Measurements from ENCODE around the gene AK2. TPM values are rescaled to one million over a fixed set of nuclear protein-coding genes. Genes with fewer than 3 reads are reported as not detected.

AK2 gene
- total and polyA plus RNA-seq, 10 of the 15 experiments (the other 5 are each of a cell fraction or from before 2014, with no cell fraction given), result 52.3 to 500 (median 278) TPM

GRCh38 chr1:33056426-33056825 lies 19.7 kb upstream of the AK2 start:
- SMC1A ChIA-PET (ENCODE audit: uncharacterized antibody, unreplicated experiment), result interaction anchor here (0.6 to 7.3 kb wide), 15 partner anchors 16 to 181 kb away, joined by 3 to 110 read pairs (median 4); partner anchors contain the start of gene AZIN2

More at GRCh38 chr1:33056426-33056825, 19.7 kb upstream of the AK2 start:
- DNase-seq (ENCODE audit: low read depth, low spot score) (no peak), ATAC-seq (no peak), FAIRE-seq (no peak)
- ChIA-PET CTCF (interaction anchor here (0.7 to 8.2 kb wide), 22 partner anchors 9 to 181 kb away, joined by 3 to 183 read pairs (median 4); partner anchors contain the start of gene AZIN2), RAD21 (ENCODE audit: unreplicated experiment) (interaction anchor here (0.7 to 4.1 kb wide), 9 partner anchors 24 to 123 kb away, joined by 3 to 67 read pairs (median 4); partner anchors contain the start of gene AZIN2), POLR2A (interaction anchor here (1.3 to 1.5 kb wide), 2 partner anchors 79 to 123 kb away, joined by 3 to 4 read pairs; no protein-coding TSS in a partner anchor)
- no peak overlapping the region for H3K9ac ChIP-seq (ENCODE audit: control insufficient read depth, insufficient read depth, low read length)
- intact Hi-C loops (cut with micrococcal nuclease; ENCODE audit: unreplicated experiment) (no loop called here), in situ Hi-C loops (cut with MboI) (loop anchor here (5.0 kb wide), 1 partner anchor 124 kb away; no protein-coding TSS in a partner anchor)
- no peak overlapping the region for H3K4me2 ChIP-seq (ENCODE audit: control insufficient read depth, insufficient read depth)
- H3K9me3 ChIP-seq (replicated peaks; ENCODE audit: control insufficient read depth, insufficient read depth, low read length), result no peaks in the 10 kb centered on the region; the same call in 2 of the 3 replicates
- H4K20me1 ChIP-seq (ENCODE audit: control insufficient read depth, insufficient read depth), result no peaks in the 10 kb centered on the region
- no peaks in the 10 kb centered on the region for H3K27me3 ChIP-seq (replicated peaks in 1 of 2; ENCODE audit: control insufficient read depth in 2 of 2, insufficient read depth in 2 of 2, low read length in 1 of 2)
- H3K4me3 ChIP-seq, result no peak overlapping the region
- BruUV-seq (replicated peaks), result no TSS peak
- TF ChIP-seq STAT3 (IDR thresholded peaks at IDR 0.05; ENCODE audit: low read depth, low read length), result no peak
- no peak for TF ChIP-seq KDM1A (IDR thresholded peaks at IDR 0.05; ENCODE audit: borderline replicate concordance)
- TF ChIP-seq KAT2A (conservative IDR thresholded peaks at IDR 0.05; ENCODE audit: control insufficient read depth, low read depth, low read length), result no peak
- no peak for TF ChIP-seq E4F1 (IDR thresholded peaks at IDR 0.05; ENCODE audit: borderline replicate concordance, partially characterized antibody)
- 74% methylated on average over 3 of the region's 3 CpGs for WGBS (ENCODE audit: insufficient coverage, insufficient replicate concordance, low lambda C conversion rate, missing lambda C conversion rate)
- no peak overlapping the region for H3K27ac ChIP-seq (ENCODE audit: control insufficient read depth, insufficient read depth)
- peaks cover 9% of the 10 kb centered on the region for H3K4me1 ChIP-seq (ENCODE audit: control insufficient read depth, insufficient read depth, low read length)
- no peak overlapping the region for H2AFZ ChIP-seq (ENCODE audit: control insufficient read depth, low read depth, low read length)
- H3K79me2 ChIP-seq (ENCODE audit: control insufficient read depth, insufficient read depth, low read length), result no peaks in the 10 kb centered on the region
- no peaks in the 10 kb centered on the region for H3K36me3 ChIP-seq (ENCODE audit: control insufficient read depth in 2 of 2, insufficient read depth in 2 of 2, low read length in 1 of 2)
